B cell (primary cell): ENCODE measurements around the gene CR1. TPM values are rescaled to one million over a fixed set of nuclear protein-coding genes. Genes with fewer than 3 reads are reported as not detected.
"Not testable (repeated sequence)": the region's sequence is repeated elsewhere in the genome, so short reads cannot be mapped to it uniquely, and the experiment has no call there.

Experiments
- ATAC-seq: fragments of 200-7000 bp; cut with Tn5 transposase; one replicate; pipeline ENCODE4 v1.10.0; 2021; ENCODE audit warnings: low read depth, mild to moderate bottlenecking, moderate number of reproducible peaks, moderate library complexity
- CTCF ChIA-PET: fragments of 350-600 bp; sonication (Branson Sonifier 250); formaldehyde crosslinking; loops from one replicate; lab custom pipeline; 2021; ENCODE audit warnings: antibody characterized with exemption, inconsistent platforms; lab: Charles Lee
- POLR2A ChIA-PET: fragments of 350-600 bp; sonication (Branson Sonifier 250); formaldehyde crosslinking; loops from one replicate; lab custom pipeline; 2021; ENCODE audit warnings: antibody characterized with exemption; lab: Charles Lee
- DNase-seq: peaks from one replicate; pipeline ENCODE4 v3.0.0; 2013
- H2AFZ ChIP-seq: 2 replicates; pipeline ENCODE4 v1.6.1; 2012; ENCODE audit warnings: mild to moderate bottlenecking, low read depth, low read length; ENCODE audit not compliant: insufficient read depth, poor library complexity, severe bottlenecking
- H3K27ac ChIP-seq, 2 donors: 1 replicate in 1 of 2; 2 replicates in 1 of 2; pipeline ENCODE4 v1.5.1; 2012 to 2013; ENCODE audit warnings: low read length in 2 of 2, mild to moderate bottlenecking in 2 of 2, moderate library complexity in 1 of 2
- H3K27me3 ChIP-seq, 4 experiments: fragments of 200-600 bp in 1 of 4; sonication (generic) in 1 of 4; replicated peaks in 1 of 4; 1 replicate in 2 of 4; 2 replicates in 2 of 4; pipeline versions ENCODE4 v1.6.1 to v1.7.0; 2013 to 2016; ENCODE audit warnings: low read length in 3 of 4, mild to moderate bottlenecking in 2 of 4, mixed read lengths in 1 of 4, moderate library complexity in 1 of 4; ENCODE audit not compliant: insufficient read depth in 4 of 4, control insufficient read depth in 3 of 4; ENCODE audit errors: control extremely low read depth in 1 of 4
- H3K36me3 ChIP-seq, 2 experiments: replicated peaks in 1 of 2; 1 replicate in 1 of 2; 2 replicates in 1 of 2; pipeline versions ENCODE4 v1.6.1 to v1.7.1; 2013; ENCODE audit warnings: low read length in 1 of 2; ENCODE audit not compliant: insufficient read depth in 2 of 2, control insufficient read depth in 1 of 2; ENCODE audit errors: control extremely low read depth in 1 of 2, extremely low read depth in 1 of 2
- H3K4me1 ChIP-seq, 2 donors: fragments of 200-600 bp in 1 of 2; sonication (generic) in 1 of 2; 1 replicate in 1 of 2; 2 replicates in 1 of 2; pipeline versions ENCODE4 v1.5.1 to v1.6.1; 2013 to 2017; ENCODE audit warnings: low read length in 2 of 2; ENCODE audit not compliant: control insufficient read depth in 2 of 2, insufficient read depth in 2 of 2
- H3K4me2 ChIP-seq: replicated peaks from 2 replicates; pipeline ENCODE3; 2012; ENCODE audit warnings: mild to moderate bottlenecking, low read depth, low read length; ENCODE audit not compliant: poor library complexity, severe bottlenecking
- H3K4me3 ChIP-seq, 5 experiments: fragments of 200-600 bp in 1 of 5; sonication (generic) in 1 of 5; 1 replicate in 3 of 5; 2 replicates in 2 of 5; pipeline versions ENCODE4 v1.5.1 to v1.7.0; 2011 to 2016; ENCODE audit warnings: low read length in 4 of 5, mild to moderate bottlenecking in 4 of 5, low read depth in 2 of 5, control low read depth in 1 of 5, moderate library complexity in 1 of 5; ENCODE audit not compliant: insufficient read depth in 1 of 5; ENCODE audit errors: control extremely low read depth in 1 of 5, extremely low read depth in 1 of 5
- H3K79me2 ChIP-seq: fragments of 200-600 bp; sonication (generic); one replicate; pipeline ENCODE4 v1.6.0; 2016; ENCODE audit warnings: low read length; ENCODE audit not compliant: control insufficient read depth, insufficient read depth
- H3K9ac ChIP-seq: fragments of 200-600 bp; sonication (generic); 2 replicates; pipeline ENCODE4 v1.6.1; 2017; ENCODE audit warnings: mild to moderate bottlenecking, low read length, moderate library complexity
- H3K9me3 ChIP-seq, 3 donors: one replicate each; pipeline versions ENCODE4 v1.6.1 to v1.7.1; 2013; ENCODE audit warnings: low read length in 2 of 3; ENCODE audit not compliant: control insufficient read depth in 2 of 3, insufficient read depth in 1 of 3; ENCODE audit errors: control extremely low read depth in 1 of 3
- H4K20me1 ChIP-seq: 2 replicates; pipeline ENCODE4 v1.6.0; 2012; ENCODE audit warnings: mild to moderate bottlenecking, low read length; ENCODE audit not compliant: insufficient read depth, control insufficient read depth, poor library complexity, severe bottlenecking
- H3K27ac Mint-ChIP-seq: one replicate; pipeline ENCODE4 v1.8.0; 2021; ENCODE audit warnings: mixed read lengths
- H3K27me3 Mint-ChIP-seq: one replicate; pipeline ENCODE4 v1.8.0; 2021; ENCODE audit warnings: mixed read lengths
- H3K4me1 Mint-ChIP-seq: one replicate; pipeline ENCODE4 v1.8.0; 2021; ENCODE audit warnings: mixed read lengths
- H3K4me3 Mint-ChIP-seq: one replicate; pipeline ENCODE4 v1.8.0; 2021; ENCODE audit warnings: mixed read lengths
- H3K9me3 Mint-ChIP-seq: one replicate; pipeline ENCODE4 v1.8.0; 2022; ENCODE audit warnings: mixed read lengths; ENCODE audit not compliant: insufficient read depth
- EZH2 ChIP-seq: IDR thresholded peaks from 2 replicates; pipeline ENCODE4 v1.6.1; 2012; ENCODE audit warnings: borderline replicate concordance, low read depth, mild to moderate bottlenecking, moderate library complexity, low read length; ENCODE audit not compliant: insufficient read depth, poor library complexity, severe bottlenecking
- WGBS: methylation state at CpG from one replicate; pipeline ENCODE4 v1.1.5; 2013; ENCODE audit warnings: missing lambda C conversion rate; ENCODE audit not compliant: insufficient coverage; 5-methylcytosine and 5-hydroxymethylcytosine counted together
- intact Hi-C: fragments of 100-400 bp; cut with micrococcal nuclease; formaldehyde crosslinking; loops from one replicate; pipeline ENCODE4 v1.10.0; 2022
- polyA plus RNA-seq: library from polyadenylated mRNA; depleted of rRNA; stranded (reverse); fragments of >200 nt; gene quantifications from 2 replicates; pipeline ENCODE4 v1.2.3, GENCODE V29; 2012
- total RNA-seq, 2 donors: library from RNA; stranded (reverse); fragments of 120-200 nt in 1 of 2; gene quantifications; 1 replicate in 1 of 2; 2 replicates in 1 of 2; pipeline versions ENCODE4 v1.2.3 to v1.2.4, GENCODE V29; 2013 to 2022
- TF ChIP-seq, protein P1 (sequence below): fragments of 200-600 bp; IDR thresholded peaks from one replicate; pipeline ENCODE4 v1.8.0; 2022; ENCODE audit warnings: antibody characterized with exemption, mild to moderate bottlenecking

CR1 gene
- total and polyA plus RNA-seq, 2 donors (not counting 1 experiment from before 2014, with no cell fraction given): 26.4 to 36.7 TPM

DNA sequence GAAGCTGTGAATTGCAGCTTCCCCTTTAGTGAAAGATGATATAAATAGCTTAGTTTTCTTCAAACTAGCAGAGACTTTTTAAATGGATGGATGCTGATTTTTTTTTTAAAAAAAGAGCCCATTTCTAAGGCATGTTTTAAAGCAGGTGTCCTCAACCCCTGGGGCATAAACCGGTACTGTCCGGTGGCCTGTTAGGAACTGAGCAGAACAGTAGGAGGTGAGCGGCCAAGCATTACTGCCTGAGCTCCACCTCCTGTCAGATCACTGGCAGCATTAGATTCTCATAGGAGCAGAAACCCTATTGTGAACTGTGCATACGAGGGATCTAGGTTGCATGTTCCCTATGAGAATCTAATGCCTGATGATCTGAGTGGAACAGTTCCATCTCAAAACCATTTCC lies 180.2 kb downstream of the CR1 start:
- 28% methylated on average over 4 of the region's 4 CpGs for WGBS
- Histone ChIP-seq H3K9ac (no peak overlapping the region), H3K4me2 (no peak overlapping the region), H2AFZ (no peak overlapping the region), H3K4me3 (no peak overlapping the region), H3K36me3 (no peaks in the 10 kb centered on the region), H3K27ac (no peak overlapping the region), H3K27me3 (peaks cover 0 to 4% (median 2%) of the 10 kb centered on the region in 4 experiments), H4K20me1 (no peaks in the 10 kb centered on the region), H3K9me3 (no peaks in the 10 kb centered on the region), H3K4me1 (peaks cover 0 to under 1% of the 10 kb centered on the region in 2 donors), H3K79me2 (no peaks in the 10 kb centered on the region)
- intact Hi-C loops: no loop called here
- Mint-ChIP-seq H3K27ac (no peak overlapping the region), H3K4me1 (no peaks in the 10 kb centered on the region), H3K4me3 (no peak overlapping the region), H3K27me3 (peaks cover 19% of the 10 kb centered on the region), H3K9me3 (no peaks in the 10 kb centered on the region)
- POLR2A ChIA-PET: no interaction called here
- DNase-seq (no peak), ATAC-seq (no peak)
- no peak for TF ChIP-seq EZH2
- TF ChIP-seq, protein P1, sequence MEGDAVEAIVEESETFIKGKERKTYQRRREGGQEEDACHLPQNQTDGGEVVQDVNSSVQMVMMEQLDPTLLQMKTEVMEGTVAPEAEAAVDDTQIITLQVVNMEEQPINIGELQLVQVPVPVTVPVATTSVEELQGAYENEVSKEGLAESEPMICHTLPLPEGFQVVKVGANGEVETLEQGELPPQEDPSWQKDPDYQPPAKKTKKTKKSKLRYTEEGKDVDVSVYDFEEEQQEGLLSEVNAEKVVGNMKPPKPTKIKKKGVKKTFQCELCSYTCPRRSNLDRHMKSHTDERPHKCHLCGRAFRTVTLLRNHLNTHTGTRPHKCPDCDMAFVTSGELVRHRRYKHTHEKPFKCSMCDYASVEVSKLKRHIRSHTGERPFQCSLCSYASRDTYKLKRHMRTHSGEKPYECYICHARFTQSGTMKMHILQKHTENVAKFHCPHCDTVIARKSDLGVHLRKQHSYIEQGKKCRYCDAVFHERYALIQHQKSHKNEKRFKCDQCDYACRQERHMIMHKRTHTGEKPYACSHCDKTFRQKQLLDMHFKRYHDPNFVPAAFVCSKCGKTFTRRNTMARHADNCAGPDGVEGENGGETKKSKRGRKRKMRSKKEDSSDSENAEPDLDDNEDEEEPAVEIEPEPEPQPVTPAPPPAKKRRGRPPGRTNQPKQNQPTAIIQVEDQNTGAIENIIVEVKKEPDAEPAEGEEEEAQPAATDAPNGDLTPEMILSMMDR: no peak
- CTCF ChIA-PET: interaction anchor here (0.6 to 1.0 kb wide), 3 partner anchors 22 to 719 kb away, joined by 3 read pairs; no protein-coding TSS in a partner anchor

DNA sequence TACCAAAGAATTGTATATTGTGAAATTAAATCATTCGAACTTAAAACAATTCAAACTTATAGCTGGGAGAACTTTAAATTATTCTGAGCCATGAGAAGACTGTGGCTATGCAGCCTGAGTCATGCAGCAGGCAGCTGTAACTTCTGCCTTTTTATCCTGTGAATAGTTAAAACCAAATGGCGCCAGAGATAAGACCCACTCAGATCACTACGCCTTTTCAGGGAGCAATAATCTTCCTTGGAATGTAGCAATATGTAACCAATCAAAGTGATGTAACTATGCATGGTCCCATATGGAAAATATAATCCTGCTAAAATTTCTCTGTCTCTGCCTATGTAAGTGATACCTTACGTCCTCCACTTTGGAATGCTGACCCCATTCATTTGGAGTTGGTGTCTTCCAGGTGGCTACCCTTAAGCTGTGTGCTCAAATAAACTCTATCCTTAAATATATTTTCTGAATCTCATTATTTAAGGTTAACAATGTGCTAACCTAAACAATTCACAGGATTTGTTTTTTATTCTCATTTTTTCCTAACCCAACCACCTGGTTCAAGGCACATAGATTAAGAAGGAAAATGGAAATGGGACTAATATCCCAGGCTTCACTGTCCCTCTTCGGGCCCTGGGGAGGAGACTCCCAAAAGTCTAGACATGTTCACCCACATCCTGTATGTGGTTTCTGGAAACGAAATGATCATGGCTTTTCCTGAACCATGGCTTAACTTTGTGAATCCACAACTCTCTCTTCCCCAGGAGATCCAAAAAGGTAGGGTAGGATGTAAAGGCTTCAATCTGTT lies 184.8 kb downstream of the CR1 start:
- H2AFZ ChIP-seq, H3K27me3 ChIP-seq: not testable (repeated sequence)

DNA sequence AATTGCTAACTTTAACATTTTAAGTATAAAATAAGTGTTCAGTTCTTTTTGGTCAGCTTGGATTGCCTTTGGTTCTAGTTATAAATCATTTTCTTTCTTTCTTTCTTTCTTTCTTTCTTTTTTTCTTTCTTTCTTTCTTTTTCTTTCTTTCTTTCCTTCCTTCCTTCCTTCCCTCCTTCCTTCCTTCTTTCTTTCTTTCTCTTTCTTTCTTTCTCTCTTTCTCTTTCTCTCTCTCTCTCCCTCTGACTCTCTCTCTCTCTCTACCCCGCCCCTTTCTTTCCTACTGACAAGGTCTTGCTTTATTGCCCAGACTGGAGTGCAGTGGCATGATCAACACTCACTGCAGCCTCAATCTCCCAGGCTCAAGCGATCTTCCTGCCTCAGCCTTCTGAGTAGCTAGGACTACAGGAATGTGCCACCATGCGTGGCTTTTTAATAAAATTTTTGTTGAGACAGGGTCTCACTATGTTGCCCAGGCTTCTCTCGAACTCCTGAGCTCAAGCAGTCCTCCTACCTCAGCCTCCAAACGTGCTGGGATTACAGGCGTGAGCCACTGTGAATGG lies 187.0 kb downstream of the CR1 start:
- POLR2A ChIA-PET, H2AFZ ChIP-seq: not testable (repeated sequence)

More for the DNA sequence above, 184.8 kb downstream of the CR1 start:
- ATAC-seq, H4K20me1 ChIP-seq, H3K27ac Mint-ChIP-seq, H3K79me2 ChIP-seq, H3K4me2 ChIP-seq, H3K9me3 Mint-ChIP-seq, H3K36me3 ChIP-seq, H3K27ac ChIP-seq, H3K4me3 Mint-ChIP-seq, CTCF ChIA-PET, POLR2A ChIA-PET, intact Hi-C loops, H3K27me3 Mint-ChIP-seq, H3K4me3 ChIP-seq, H3K9ac ChIP-seq, H3K4me1 ChIP-seq, DNase-seq, H3K4me1 Mint-ChIP-seq, H3K9me3 ChIP-seq: not testable (repeated sequence)
- 100% methylated on average over 1 of the region's 6 CpGs for WGBS

More for the DNA sequence above, 187.0 kb downstream of the CR1 start:
- H3K27me3 Mint-ChIP-seq, intact Hi-C loops, CTCF ChIA-PET, H4K20me1 ChIP-seq, H3K4me1 ChIP-seq, H3K4me2 ChIP-seq, H3K9me3 ChIP-seq, H3K27ac Mint-ChIP-seq, DNase-seq, H3K4me1 Mint-ChIP-seq, H3K27me3 ChIP-seq, ATAC-seq, H3K4me3 Mint-ChIP-seq, H3K9me3 Mint-ChIP-seq, H3K9ac ChIP-seq, H3K4me3 ChIP-seq, H3K36me3 ChIP-seq, H3K79me2 ChIP-seq, H3K27ac ChIP-seq: not testable (repeated sequence)
- WGBS: 98% methylated on average over 5 of the region's 6 CpGs
